ENCODE data around the gene IGDCC3. TPM values are rescaled to one million over a fixed set of nuclear protein-coding genes. Genes with fewer than 3 reads are reported as not detected.

The IGDCC3 gene
- polyA plus RNA-seq, 1 donor from 2014 or later: 14.4 TPM

GRCh38 chr15:65303687-65304380, 74.0 kb downstream of the IGDCC3 start:
- H3K27ac ChIP-seq (ENCODE audit: low read length): peak overlapping the region; percentile 78
- no peaks in the 10 kb centered on the region for H3K36me3 ChIP-seq (ENCODE audit: insufficient read depth, low read length)
- no peak for TF ChIP-seq CTCF (IDR thresholded peaks at IDR 0.05; ENCODE audit: poor library complexity, severe bottlenecking)
- TF ChIP-seq EZH2 (IDR thresholded peaks at IDR 0.05; ENCODE audit: borderline replicate concordance, insufficient read depth, low read length, poor library complexity, severe bottlenecking): no peak
- TF ChIP-seq REST (IDR thresholded peaks at IDR 0.05; ENCODE audit: borderline replicate concordance): no peak
- no peak for TF ChIP-seq MXI1 (conservative IDR thresholded peaks at IDR 0.05; ENCODE audit: poor library complexity, severe bottlenecking)
- TF ChIP-seq RAD21 (conservative IDR thresholded peaks at IDR 0.05): no peak
- no peak for TF ChIP-seq POLR2AphosphoS5 (IDR thresholded peaks at IDR 0.05)
- TF ChIP-seq EP300 (conservative IDR thresholded peaks at IDR 0.05; ENCODE audit: poor library complexity, severe bottlenecking): no peak
- TF ChIP-seq TAF1 (IDR thresholded peaks at IDR 0.05; ENCODE audit: low read depth): no peak
- TF ChIP-seq SMC3 (conservative IDR thresholded peaks at IDR 0.05; ENCODE audit: poor library complexity): no peak

GRCh38 chr15:65302061-65302460, 75.7 kb downstream of the IGDCC3 start:
- H3F3A ChIP-seq (ENCODE audit: insufficient read depth, low read length, poor library complexity, severe bottlenecking): no peaks in the 10 kb centered on the region
- H3K27me3 ChIP-seq (ENCODE audit: insufficient read depth, low read depth, low read length): no peaks in the 10 kb centered on the region
- no peaks in the 10 kb centered on the region for H4K20me1 ChIP-seq (ENCODE audit: insufficient read depth)
- no peak overlapping the region for H3K4me2 ChIP-seq (ENCODE audit: low read length)
- H3K4me3 ChIP-seq (ENCODE audit: low read length): no peak overlapping the region
- no peaks in the 10 kb centered on the region for H3K9me3 ChIP-seq (ENCODE audit: low read length)
- H3K9me2 ChIP-seq (ENCODE audit: insufficient read depth, low read length): no peaks in the 10 kb centered on the region
- no peaks in the 10 kb centered on the region for H3K79me2 ChIP-seq (replicated peaks; ENCODE audit: insufficient read depth, low read length)
- no peak overlapping the region for H3K27ac ChIP-seq (ENCODE audit: low read length)
- H3K36me3 ChIP-seq (ENCODE audit: insufficient read depth, low read length): no peaks in the 10 kb centered on the region
- H2AFZ ChIP-seq (ENCODE audit: low read depth, low read length): no peak overlapping the region
- H3K9ac ChIP-seq (ENCODE audit: low read length): no peak overlapping the region
- no peak for TF ChIP-seq EP300 (conservative IDR thresholded peaks at IDR 0.05; ENCODE audit: poor library complexity, severe bottlenecking)
- no peak for TF ChIP-seq CTCF (IDR thresholded peaks at IDR 0.05; ENCODE audit: poor library complexity, severe bottlenecking)
- TF ChIP-seq EZH2 (IDR thresholded peaks at IDR 0.05; ENCODE audit: borderline replicate concordance, insufficient read depth, low read length, poor library complexity, severe bottlenecking): no peak

More at GRCh38 chr15:65303687-65304380, 74.0 kb downstream of the IGDCC3 start:
- Histone ChIP-seq H3K9ac (ENCODE audit: low read length) (peak overlapping the region; percentile 59), H3F3A (ENCODE audit: insufficient read depth, low read length, poor library complexity, severe bottlenecking) (no peaks in the 10 kb centered on the region), H3K79me2 (replicated peaks; ENCODE audit: insufficient read depth, low read length) (no peaks in the 10 kb centered on the region), H3K4me3 (ENCODE audit: low read length) (peak overlapping the region; percentile 57), H3K4me2 (ENCODE audit: low read length) (peak overlapping the region; percentile 57), H3K9me2 (ENCODE audit: insufficient read depth, low read length) (no peaks in the 10 kb centered on the region), H2AFZ (ENCODE audit: low read depth, low read length) (peak overlapping the region; percentile 0), H3K9me3 (ENCODE audit: low read length) (no peaks in the 10 kb centered on the region), H4K20me1 (ENCODE audit: insufficient read depth) (no peaks in the 10 kb centered on the region), H3K27me3 (ENCODE audit: insufficient read depth, low read depth, low read length) (no peaks in the 10 kb centered on the region)
